ENCODE measurements around the gene PGF. TPM values are rescaled to one million over a fixed set of nuclear protein-coding genes. Genes with fewer than 3 reads are reported as not detected.

Gene PGF
- total RNA-seq, 6 donors from 2014 or later = 0.89 to 21.3 (median 5.0) TPM

DNA sequence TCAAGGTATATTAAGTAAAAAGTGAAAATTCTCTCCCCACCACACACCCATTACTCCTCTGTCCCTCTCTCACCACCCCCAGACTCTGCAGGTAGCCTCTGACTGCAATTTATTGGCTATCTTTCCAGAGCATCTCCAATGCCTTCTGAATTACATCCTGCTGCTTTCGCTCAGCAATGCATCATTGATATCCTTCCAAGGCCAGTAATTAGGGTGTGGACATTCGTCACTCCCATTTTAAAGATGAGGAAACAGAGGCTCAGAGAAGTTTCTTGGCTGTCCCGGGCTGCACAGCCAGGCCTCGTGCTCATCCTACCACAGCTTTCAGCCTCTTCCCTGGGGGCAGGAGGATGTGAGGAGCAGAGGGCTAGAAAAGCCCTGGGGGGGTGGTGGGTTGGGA lies 23.6 kb upstream of the PGF start:
- H3K4me1 ChIP-seq = peaks cover 3 to 18% (median 9%) of the 10 kb centered on the region in 4 donors
- TF ChIP-seq POLR2A (IDR thresholded peaks at IDR 0.05) (no peak), EP300 (IDR thresholded peaks at IDR 0.05) (no peak), POLR2AphosphoS5 (IDR thresholded peaks at IDR 0.05) (no peak)
- TF ChIP-seq, protein P1, sequence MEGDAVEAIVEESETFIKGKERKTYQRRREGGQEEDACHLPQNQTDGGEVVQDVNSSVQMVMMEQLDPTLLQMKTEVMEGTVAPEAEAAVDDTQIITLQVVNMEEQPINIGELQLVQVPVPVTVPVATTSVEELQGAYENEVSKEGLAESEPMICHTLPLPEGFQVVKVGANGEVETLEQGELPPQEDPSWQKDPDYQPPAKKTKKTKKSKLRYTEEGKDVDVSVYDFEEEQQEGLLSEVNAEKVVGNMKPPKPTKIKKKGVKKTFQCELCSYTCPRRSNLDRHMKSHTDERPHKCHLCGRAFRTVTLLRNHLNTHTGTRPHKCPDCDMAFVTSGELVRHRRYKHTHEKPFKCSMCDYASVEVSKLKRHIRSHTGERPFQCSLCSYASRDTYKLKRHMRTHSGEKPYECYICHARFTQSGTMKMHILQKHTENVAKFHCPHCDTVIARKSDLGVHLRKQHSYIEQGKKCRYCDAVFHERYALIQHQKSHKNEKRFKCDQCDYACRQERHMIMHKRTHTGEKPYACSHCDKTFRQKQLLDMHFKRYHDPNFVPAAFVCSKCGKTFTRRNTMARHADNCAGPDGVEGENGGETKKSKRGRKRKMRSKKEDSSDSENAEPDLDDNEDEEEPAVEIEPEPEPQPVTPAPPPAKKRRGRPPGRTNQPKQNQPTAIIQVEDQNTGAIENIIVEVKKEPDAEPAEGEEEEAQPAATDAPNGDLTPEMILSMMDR (IDR thresholded peaks at IDR 0.05) = no peak
- DNase-seq = no peak
- no peaks in the 10 kb centered on the region for H3K27me3 ChIP-seq
- no peak for ATAC-seq (ENCODE audit: low FRiP score in 2 of 2)
- no peaks in the 10 kb centered on the region for H3K36me3 ChIP-seq
- no peak overlapping the region for H3K4me3 ChIP-seq
- H3K27ac ChIP-seq = no peak overlapping the region
- no peaks in the 10 kb centered on the region for H3K9me3 ChIP-seq
- WGBS, 2 donors = 82 to 91% methylated on average over 4 of the region's 4 CpGs

DNA sequence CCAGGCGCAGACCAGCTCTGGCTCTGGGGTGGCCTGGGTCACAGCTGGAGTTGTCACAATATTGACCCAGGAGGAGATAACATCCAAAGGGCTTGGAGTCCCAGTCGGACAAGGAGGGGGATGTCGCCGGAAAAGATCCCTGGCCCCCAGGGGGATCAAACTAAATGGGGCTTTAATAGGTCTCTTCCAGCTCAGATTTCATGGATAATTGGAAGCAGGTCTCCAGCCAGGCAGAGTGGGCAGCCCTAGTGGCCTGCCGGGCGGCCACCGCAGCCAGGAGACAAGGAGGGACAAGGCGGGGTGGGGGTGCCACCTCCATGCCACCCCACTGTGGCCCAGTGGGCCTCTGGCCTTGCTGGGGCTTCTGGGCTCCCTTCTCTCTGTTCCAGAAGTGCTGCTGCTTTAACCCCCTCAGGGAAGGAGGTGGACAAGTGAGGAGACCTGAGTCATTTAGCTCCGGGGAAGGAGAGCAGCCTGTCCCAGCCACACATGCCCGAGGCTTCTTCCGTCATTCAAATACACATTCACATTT lies 23.1 kb upstream of the PGF start:
- 85 to 88% methylated on average over 7 to 10 of the region's 11 CpGs for WGBS, 2 donors
- Histone ChIP-seq H3K4me1 (peaks cover 5 to 19% (median 11%) of the 10 kb centered on the region in 4 donors), H3K4me3 (no peak overlapping the region), H3K27me3 (no peaks in the 10 kb centered on the region), H3K9me3 (no peaks in the 10 kb centered on the region), H3K27ac (no peak overlapping the region), H3K36me3 (no peaks in the 10 kb centered on the region)
- TF ChIP-seq, protein P1 (IDR thresholded peaks at IDR 0.05) = no peak
- TF ChIP-seq EP300 (IDR thresholded peaks at IDR 0.05) (no peak), POLR2A (IDR thresholded peaks at IDR 0.05) (no peak), POLR2AphosphoS5 (IDR thresholded peaks at IDR 0.05) (no peak)
- ATAC-seq (ENCODE audit: low FRiP score in 2 of 2) = no peak
- DNase-seq = no peak

DNA sequence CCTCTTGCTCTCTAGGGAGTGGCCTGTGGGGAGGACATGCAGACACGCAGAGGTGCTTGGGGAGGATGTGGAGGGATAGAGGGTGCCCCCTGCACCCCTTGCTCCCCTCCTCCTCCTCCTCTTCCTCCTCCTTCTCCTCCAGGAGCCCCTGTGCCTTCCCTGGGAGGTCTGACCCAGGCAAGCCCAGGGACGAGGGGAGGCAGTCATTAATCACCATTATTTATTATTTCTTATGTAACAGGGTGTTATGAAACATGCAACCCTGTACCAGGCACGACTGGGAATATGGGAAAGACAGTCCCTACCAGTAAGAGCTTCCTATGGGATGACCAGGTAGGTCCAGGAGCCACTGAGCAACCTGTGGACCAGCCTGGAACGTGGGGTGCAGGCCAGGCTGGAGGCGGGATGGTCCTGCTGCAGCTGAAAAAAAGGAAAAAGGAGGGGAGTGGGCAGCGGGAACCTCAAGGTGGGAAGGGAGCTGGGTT lies 22.5 kb upstream of the PGF start:
- DNase-seq (no peak), ATAC-seq (ENCODE audit: low FRiP score in 2 of 2) (no peak)
- Histone ChIP-seq H3K4me3 (no peak overlapping the region), H3K9me3 (no peaks in the 10 kb centered on the region), H3K27ac (no peak overlapping the region), H3K36me3 (no peaks in the 10 kb centered on the region), H3K4me1 (peaks cover 10 to 25% (median 14%) of the 10 kb centered on the region in 4 donors), H3K27me3 (no peaks in the 10 kb centered on the region)
- WGBS, 2 donors = 71 to 82% methylated on average over 5 to 6 of the region's 6 CpGs
- TF ChIP-seq POLR2AphosphoS5 (IDR thresholded peaks at IDR 0.05) (no peak), POLR2A (IDR thresholded peaks at IDR 0.05) (no peak), EP300 (IDR thresholded peaks at IDR 0.05) (no peak)
- TF ChIP-seq, protein P1 (IDR thresholded peaks at IDR 0.05) = no peak

DNA sequence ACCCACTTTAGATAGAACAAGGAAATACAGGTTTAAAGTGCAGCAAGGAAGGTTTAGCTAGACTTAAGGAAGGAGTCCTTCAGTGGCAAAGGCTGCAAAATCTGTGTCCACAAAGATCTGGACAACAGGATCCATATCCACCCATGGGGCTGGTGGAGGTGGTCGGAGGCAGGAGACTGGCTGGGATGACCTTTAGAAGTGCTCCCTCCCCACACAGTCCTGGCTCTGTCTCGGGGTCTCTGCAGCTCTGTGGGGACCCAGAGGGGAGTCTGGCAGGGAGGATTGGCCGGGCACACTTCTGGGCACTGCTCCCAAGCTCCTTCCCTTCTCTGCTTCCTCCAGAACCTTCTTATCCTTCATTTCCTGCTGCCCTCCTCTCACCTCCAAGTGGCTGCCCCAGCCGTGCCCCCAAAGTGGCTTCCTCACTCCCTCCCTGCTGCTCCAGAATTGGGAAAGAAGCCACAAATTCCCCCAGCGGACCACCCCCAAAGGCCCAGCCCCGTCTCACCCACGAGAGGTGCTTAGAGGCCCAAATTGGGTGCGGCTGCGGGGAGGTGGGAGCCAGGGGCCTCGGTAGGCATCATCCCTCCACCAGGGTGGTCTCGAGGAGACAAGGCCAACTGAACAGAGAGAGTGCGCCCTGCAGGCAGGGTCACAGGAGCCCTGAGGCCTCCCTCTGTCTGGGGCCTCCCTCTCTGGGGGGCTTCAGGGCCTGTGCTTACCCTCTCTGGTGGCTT lies 21.9 kb upstream of the PGF start:
- 64 to 67% methylated on average over 4 to 8 of the region's 12 CpGs for WGBS, 2 donors
- Histone ChIP-seq H3K36me3 (no peaks in the 10 kb centered on the region), H3K4me3 (no peak overlapping the region), H3K9me3 (no peaks in the 10 kb centered on the region), H3K4me1 (peaks cover 10 to 25% (median 16%) of the 10 kb centered on the region in 4 donors), H3K27ac (no peak overlapping the region), H3K27me3 (no peaks in the 10 kb centered on the region)
- DNase-seq = no peak
- ATAC-seq (ENCODE audit: low FRiP score in 2 of 2) = no peak
- TF ChIP-seq POLR2A (IDR thresholded peaks at IDR 0.05) (no peak), POLR2AphosphoS5 (IDR thresholded peaks at IDR 0.05) (no peak), EP300 (IDR thresholded peaks at IDR 0.05) (no peak)
- TF ChIP-seq, protein P1 (IDR thresholded peaks at IDR 0.05) = no peak

All from upper lobe of left lung (tissue), 6 donors.